Loucy (cell line): ENCODE measurements around the gene EXOC3L2.

Experiments used
- H2AFZ ChIP-seq: fragments of 200-600 bp; sonication (generic); 2 replicates; pipeline ENCODE4 v1.6.0; 2016; ENCODE audit warnings: antibody characterized with exemption, mild to moderate bottlenecking, low read length, moderate library complexity
- H3F3A ChIP-seq: fragments of 200-600 bp; 2 replicates; pipeline ENCODE4 v1.6.0; 2016; ENCODE audit warnings: antibody characterized with exemption, low read depth, mild to moderate bottlenecking
- H3K27me3 ChIP-seq: fragments of 200-600 bp; sonication (generic); 2 replicates; pipeline ENCODE4 v1.6.1; 2014; ENCODE audit warnings: low read length, mild to moderate bottlenecking; ENCODE audit not compliant: insufficient read depth, poor library complexity, severe bottlenecking
- H3K36me3 ChIP-seq: fragments of 200-600 bp; sonication (generic); 2 replicates; pipeline ENCODE4 v1.6.1; 2016; ENCODE audit warnings: low read length; ENCODE audit not compliant: insufficient read depth
- H3K4me1 ChIP-seq: fragments of 200-600 bp; sonication (generic); 2 replicates; pipeline ENCODE4 v1.5.1; 2014; ENCODE audit warnings: low read length, mild to moderate bottlenecking; ENCODE audit not compliant: insufficient read depth, poor library complexity, severe bottlenecking
- H3K4me2 ChIP-seq: fragments of 200-600 bp; sonication (generic); 2 replicates; pipeline ENCODE4 v1.6.0; 2014; ENCODE audit warnings: antibody characterized with exemption, low read length, low read depth, mild to moderate bottlenecking; ENCODE audit not compliant: poor library complexity, severe bottlenecking
- H3K4me3 ChIP-seq: fragments of 200-600 bp; sonication (generic); 2 replicates; pipeline ENCODE4 v1.5.1; 2014; ENCODE audit warnings: low read length, mild to moderate bottlenecking, mixed read lengths; ENCODE audit not compliant: poor library complexity, severe bottlenecking
- H3K79me2 ChIP-seq: fragments of 200-600 bp; sonication (generic); 2 replicates; pipeline ENCODE4 v1.6.1; 2014; ENCODE audit warnings: low read length; ENCODE audit not compliant: insufficient read depth
- H3K9ac ChIP-seq: fragments of 200-600 bp; sonication (generic); 2 replicates; pipeline ENCODE4 v1.6.0; 2014; ENCODE audit warnings: mild to moderate bottlenecking, low read depth, low read length, moderate library complexity; ENCODE audit not compliant: poor library complexity, severe bottlenecking
- H3K9me2 ChIP-seq: fragments of 200-600 bp; sonication (generic); replicated peaks from 2 replicates; pipeline ENCODE4 v1.6.1; 2016; ENCODE audit warnings: low read depth, low read length, mixed read lengths
- H3K9me3 ChIP-seq: fragments of 200-600 bp; sonication (generic); 2 replicates; pipeline ENCODE4 v1.6.1; 2014; ENCODE audit warnings: mild to moderate bottlenecking, antibody characterized with exemption, low read length, low read depth; ENCODE audit not compliant: insufficient read depth
- H4K20me1 ChIP-seq: fragments of 200-600 bp; sonication (generic); 2 replicates; pipeline ENCODE4 v1.6.0; 2014; ENCODE audit warnings: antibody characterized with exemption, low read length, mild to moderate bottlenecking; ENCODE audit not compliant: insufficient read depth, poor library complexity, severe bottlenecking
- EZH2phosphoT487 ChIP-seq: fragments of 200-600 bp; IDR thresholded peaks from 2 replicates; pipeline ENCODE4 v1.6.1; 2018; ENCODE audit warnings: antibody characterized with exemption, mild to moderate bottlenecking, moderate library complexity, borderline replicate concordance
- TF ChIP-seq, protein P1 (sequence below): fragments of 200-600 bp; sonication (generic); conservative IDR thresholded peaks from 2 replicates; pipeline ENCODE4 v1.5.1; 2014; ENCODE audit warnings: mild to moderate bottlenecking, antibody characterized with exemption, low read length

Gene EXOC3L2

DNA sequence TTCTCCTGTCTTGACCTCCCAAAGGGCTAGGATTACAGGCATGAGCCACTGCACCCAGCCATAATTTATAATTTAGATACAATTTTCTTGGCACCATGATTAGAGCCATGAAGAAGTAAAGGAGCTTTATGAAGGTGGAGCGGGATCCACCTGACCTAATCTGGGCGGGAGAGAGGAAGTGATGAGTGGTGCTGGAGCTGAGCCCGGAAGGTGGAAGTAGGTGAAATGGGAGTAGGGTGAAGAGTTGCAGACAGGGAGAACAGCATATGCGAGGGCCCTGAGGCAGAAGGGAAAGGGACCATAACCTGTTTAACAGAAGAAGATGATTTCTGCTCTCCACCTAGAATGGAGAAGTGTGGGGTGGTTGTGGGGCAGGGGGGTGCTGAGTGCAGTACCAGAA is 62.4 kb downstream of the EXOC3L2 start:
- Histone ChIP-seq H3K9ac (no peak overlapping the region), H3K79me2 (peaks cover 21% of the 10 kb centered on the region; the same call in 1 of the 2 replicates), H3K4me2 (no peak overlapping the region), H3K9me2 (no peaks in the 10 kb centered on the region), H3F3A (no peaks in the 10 kb centered on the region), H2AFZ (no peak overlapping the region), H4K20me1 (peaks cover 4% of the 10 kb centered on the region), H3K27me3 (no peaks in the 10 kb centered on the region), H3K4me3 (no peak overlapping the region), H3K9me3 (no peaks in the 10 kb centered on the region), H3K36me3 (no peaks in the 10 kb centered on the region), H3K4me1 (peaks cover 5% of the 10 kb centered on the region)
- TF ChIP-seq, protein P1, sequence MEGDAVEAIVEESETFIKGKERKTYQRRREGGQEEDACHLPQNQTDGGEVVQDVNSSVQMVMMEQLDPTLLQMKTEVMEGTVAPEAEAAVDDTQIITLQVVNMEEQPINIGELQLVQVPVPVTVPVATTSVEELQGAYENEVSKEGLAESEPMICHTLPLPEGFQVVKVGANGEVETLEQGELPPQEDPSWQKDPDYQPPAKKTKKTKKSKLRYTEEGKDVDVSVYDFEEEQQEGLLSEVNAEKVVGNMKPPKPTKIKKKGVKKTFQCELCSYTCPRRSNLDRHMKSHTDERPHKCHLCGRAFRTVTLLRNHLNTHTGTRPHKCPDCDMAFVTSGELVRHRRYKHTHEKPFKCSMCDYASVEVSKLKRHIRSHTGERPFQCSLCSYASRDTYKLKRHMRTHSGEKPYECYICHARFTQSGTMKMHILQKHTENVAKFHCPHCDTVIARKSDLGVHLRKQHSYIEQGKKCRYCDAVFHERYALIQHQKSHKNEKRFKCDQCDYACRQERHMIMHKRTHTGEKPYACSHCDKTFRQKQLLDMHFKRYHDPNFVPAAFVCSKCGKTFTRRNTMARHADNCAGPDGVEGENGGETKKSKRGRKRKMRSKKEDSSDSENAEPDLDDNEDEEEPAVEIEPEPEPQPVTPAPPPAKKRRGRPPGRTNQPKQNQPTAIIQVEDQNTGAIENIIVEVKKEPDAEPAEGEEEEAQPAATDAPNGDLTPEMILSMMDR = no peak
- TF ChIP-seq EZH2phosphoT487 = no peak

GRCh38 chr19:45180936-45181335 is 64.3 kb downstream of the EXOC3L2 start:
- Histone ChIP-seq H3K36me3 (no peaks in the 10 kb centered on the region), H3K27me3 (no peaks in the 10 kb centered on the region), H3K4me3 (no peak overlapping the region), H3K9ac (peak overlapping the region; percentile 21), H3K9me2 (no peaks in the 10 kb centered on the region), H3K79me2 (peaks cover 33% of the 10 kb centered on the region; the same call in 1 of the 2 replicates), H2AFZ (no peak overlapping the region), H3K4me2 (peak overlapping the region; percentile 48), H3K9me3 (no peaks in the 10 kb centered on the region), H3F3A (no peaks in the 10 kb centered on the region), H3K4me1 (peaks cover 5% of the 10 kb centered on the region), H4K20me1 (peaks cover 4% of the 10 kb centered on the region)
- TF ChIP-seq EZH2phosphoT487 = no peak
- TF ChIP-seq, protein P1 = no peak

- Histone ChIP-seq H3K4me1 (peaks cover 5% of the 10 kb centered on the region), H3K9me2 (no peaks in the 10 kb centered on the region), H3F3A (no peaks in the 10 kb centered on the region), H2AFZ (no peak overlapping the region), H3K36me3 (no peaks in the 10 kb centered on the region), H4K20me1 (peaks cover 4% of the 10 kb centered on the region), H3K4me3 (peak overlapping the region; percentile 79), H3K79me2 (peaks cover 33% of the 10 kb centered on the region; the same call in 1 of the 2 replicates), H3K4me2 (peak overlapping the region; percentile 48), H3K27me3 (no peaks in the 10 kb centered on the region), H3K9me3 (no peaks in the 10 kb centered on the region), H3K9ac (no peak overlapping the region)
- TF ChIP-seq, protein P1 = no peak
- TF ChIP-seq EZH2phosphoT487 = no peak
Observed at GRCh38 chr19:45179892-45180370, 65.3 kb downstream of the EXOC3L2 start.
